ENCODE results near the gene AFP.

AFP gene

DNA sequence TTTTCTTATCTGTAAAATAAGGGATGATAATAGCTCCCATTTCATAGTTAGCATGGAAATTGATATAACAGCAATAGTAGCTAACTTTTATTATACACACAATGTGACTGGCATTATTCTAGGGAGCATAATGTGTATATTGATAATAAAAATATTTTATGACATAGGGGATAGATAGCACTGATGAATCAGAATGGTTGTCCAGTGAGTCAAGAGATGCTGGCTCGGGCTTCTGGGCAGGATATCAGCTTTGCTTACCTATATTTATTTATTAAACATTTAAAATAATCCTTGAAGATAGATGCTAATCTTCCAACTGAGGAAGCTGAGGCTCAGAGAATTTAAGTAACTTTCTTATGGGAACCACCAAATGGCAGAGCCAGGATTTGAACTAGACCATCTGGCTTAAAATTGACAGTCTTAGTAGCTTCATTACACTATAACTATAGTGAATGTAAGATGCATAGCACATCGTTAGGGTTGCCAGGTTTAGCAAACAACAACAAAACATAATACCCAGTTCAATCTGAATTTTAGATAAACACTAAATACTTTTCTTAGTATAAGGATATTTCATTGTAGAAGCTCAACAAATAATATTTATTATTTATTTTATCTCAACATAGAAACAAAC, 2.7 kb downstream of the AFP start:
- DNase-seq (ENCODE audit: low read depth in 2 of 2), result no peak

DNA sequence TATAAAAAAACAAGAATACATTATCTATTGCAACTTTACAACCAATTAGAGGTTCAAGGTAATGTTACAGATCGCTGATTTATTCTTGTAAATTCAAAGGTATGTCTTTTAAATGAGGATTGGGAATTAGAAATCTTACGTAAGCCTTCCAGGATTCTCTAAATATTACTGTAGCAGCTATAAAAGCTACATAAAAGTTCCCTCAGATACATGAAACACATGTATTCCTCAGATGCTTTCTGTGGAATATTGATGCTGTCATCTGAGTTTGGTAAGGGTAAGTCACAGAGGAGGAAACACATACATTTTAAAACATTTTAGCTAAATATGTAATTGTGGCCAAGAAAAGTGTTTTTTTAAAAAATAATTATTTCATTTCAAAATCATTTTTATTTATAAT, 3.4 kb downstream of the AFP start:
- DNase-seq (ENCODE audit: low read depth in 2 of 2), result no peak

DNA sequence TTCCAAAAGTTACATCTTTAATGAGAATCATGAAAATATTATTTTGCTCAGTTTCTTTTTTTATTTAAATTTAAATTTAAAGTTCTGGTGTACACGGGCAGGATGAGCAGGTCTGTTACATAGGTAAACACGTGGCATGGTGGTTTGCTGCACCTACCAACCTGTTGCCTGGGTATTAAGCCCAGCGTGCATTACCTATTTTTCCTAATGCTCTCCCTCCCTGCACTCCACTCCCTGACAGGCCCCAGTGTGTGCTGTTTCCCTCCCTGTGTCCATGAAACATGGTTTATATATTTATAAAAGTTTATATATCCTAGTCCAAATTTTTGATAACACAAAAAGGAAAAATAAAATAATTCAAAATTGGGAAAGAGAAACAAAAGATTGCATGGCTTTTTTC, 4.0 kb downstream of the AFP start:
- no peak for DNase-seq (ENCODE audit: low read depth in 2 of 2)

DNA sequence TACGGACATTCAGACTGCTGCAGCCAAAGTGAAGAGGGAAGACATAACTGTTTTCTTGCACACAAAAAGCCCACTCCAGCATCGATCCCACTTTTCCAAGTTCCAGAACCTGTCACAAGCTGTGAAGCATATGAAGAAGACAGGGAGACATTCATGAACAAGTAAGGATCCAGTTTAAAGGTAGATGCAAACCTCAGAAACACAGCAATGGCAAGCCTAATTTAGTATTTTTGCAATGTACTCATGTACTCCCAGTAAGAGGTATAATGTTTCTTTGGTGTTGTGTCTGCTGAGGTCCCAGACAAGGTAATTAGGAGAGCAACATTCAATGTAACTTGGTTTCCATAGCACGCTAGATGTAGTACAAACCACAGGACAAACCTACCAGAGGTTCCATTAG, 4.6 kb downstream of the AFP start:
- no peak for DNase-seq (ENCODE audit: low read depth in 2 of 2)

DNA sequence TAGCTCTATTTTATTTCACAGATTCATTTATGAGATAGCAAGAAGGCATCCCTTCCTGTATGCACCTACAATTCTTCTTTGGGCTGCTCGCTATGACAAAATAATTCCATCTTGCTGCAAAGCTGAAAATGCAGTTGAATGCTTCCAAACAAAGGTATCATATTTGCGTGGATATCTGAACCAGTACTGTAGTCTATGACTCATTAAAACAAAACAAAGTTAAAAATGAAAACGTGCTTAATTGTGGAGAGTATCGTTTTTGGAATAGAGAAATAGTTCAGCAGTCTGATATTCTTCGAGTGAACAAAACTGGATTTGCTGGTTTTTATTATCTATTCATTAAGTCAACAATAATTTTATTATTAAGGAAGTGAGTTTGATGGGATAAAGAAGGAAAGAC, 6.3 kb downstream of the AFP start:
- no peak for DNase-seq (ENCODE audit: low read depth in 2 of 2)

DNA sequence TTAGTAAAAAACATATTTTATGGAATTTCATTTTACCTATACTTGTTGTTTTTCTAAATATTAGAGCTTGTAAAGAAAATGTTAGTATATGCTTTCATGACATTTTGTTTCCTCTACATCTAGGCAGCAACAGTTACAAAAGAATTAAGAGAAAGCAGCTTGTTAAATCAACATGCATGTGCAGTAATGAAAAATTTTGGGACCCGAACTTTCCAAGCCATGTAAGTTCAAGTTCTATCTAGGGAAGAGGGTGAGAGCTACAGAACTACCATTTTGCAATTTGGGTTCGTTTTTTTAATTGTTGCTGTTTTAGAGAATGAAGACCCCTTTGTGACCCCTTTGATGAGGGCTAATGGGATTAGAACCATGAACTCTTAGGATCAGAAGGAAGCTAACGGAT, 7.2 kb downstream of the AFP start:
- DNase-seq (ENCODE audit: low read depth in 2 of 2), result no peak

DNA sequence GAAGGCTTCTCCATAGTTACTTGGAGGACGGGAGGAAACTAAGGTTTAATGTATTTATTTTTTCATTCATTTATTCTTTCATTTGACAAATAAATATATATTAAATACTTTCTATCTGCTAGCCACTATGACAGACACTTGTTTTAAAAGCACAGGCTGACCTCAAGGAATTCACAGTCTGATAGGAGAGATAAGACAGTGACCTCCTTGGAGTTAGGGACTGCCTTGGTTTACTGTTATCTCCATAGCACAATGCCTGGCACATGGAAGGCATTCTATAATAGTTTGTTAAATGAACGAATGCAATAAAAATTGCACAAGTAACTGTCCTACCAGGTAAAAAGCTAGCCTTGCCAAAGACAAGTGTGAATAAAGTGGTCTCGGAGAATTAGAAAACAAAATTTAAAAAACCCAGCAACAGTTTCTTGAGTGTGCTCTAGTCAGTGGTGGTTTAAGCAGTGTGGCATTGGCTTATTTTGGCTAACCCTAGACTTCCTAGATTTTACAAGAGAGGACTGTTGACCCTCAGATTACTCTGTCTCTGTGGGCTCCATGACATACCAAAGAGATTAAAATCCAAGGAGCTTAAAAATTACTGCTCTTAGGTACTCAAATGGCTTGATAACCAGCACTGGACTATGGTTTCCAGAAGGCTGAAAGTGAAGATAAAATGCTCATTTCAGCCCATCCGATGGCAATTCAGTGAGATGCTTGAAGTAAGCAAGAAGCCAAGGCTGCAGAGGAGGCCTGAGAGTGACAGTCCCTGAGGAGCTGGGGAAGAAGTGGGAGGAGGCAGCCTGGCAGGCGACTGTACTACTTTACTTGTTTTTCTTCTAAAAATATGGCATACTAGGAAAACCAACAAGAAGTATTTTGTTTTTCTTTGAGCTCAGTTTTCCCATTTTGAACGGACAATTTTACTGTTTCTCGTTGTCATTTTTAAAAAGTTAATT, 9.6 kb downstream of the AFP start:
- no peak for DNase-seq (ENCODE audit: low read depth in 2 of 2)

DNA sequence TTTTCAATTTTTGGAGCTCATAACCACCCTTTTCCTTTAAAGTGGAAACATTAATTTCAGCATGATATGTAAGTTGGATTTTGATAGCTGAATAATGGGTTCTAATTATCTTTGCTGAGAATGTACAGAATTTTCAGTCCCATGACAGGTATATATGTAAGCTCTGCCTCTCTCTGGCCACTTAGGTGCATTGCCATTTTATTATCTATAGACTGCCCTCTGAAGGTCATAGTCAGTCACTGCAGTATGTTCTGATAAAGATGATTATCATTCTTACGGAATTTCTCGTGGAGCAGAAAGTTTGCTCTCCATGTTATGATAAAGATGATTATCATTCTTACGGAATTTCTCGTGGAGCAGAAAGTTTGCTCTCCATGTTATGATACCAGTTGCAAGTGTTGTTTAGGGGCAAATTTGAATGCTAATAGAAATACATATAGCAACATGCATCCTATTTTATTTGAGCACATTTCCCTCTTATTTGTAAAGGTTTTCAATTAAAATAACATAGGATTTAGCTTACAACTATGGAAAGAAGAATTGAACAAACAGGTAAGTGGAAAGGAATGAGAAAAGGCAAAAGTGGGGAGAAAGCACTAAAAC, 10.4 kb downstream of the AFP start:
- DNase-seq (ENCODE audit: low read depth in 2 of 2), result no peak

DNA sequence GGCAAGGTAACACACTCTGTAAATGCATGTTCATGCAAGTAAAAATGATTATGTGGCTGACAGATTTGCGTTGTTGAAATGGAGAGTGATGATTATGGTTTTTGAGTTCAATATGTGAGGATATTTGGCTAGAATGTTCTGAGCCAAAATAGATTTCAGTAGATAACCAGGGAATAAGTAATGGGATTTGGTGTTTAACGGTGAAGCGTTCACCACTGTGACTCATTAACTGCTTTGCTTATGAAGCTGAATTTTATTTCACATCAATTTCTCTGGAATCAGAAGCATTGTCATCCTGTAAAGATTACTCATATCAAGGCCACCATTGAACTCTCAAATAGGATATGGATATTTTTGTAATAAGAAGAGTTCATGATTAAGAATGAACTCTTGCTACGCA, 11.7 kb downstream of the AFP start:
- DNase-seq (ENCODE audit: low read depth in 2 of 2), result no peak

DNA sequence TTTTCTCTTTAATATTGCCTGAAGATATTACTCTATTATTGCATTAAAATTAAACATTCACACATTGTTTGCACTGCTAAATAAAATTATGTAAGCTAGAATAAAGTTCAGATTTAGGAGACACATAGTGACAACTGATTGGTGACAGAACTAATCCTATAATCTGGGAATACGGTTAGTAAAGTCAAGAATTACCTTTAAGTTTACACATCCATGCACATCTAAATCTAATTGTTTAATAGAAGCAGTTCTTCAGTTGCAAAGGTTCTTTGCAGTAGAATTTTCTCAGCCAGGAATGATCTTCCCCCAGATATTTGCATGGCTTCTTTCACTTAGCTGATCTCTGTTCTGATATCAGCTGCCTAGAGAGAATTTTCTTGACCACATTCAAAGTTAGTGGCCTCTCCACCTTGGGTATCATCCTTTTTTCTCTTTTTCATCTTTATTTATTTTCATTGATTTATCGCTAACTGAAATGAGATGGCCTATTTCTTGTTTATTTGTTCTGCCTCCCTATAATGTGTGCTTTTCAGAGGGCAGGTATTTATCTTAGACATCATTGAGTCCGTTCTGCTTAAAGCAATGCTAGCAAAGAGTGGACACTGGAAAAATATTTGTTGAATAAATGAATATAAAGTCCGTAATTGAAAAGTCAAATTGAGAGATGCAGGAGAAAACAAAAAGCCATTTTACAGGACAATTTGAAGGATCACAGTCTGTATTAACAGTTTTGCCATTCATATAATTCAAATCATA, 12.6 kb downstream of the AFP start:
- no peak for DNase-seq (ENCODE audit: low read depth in 2 of 2)

DNA sequence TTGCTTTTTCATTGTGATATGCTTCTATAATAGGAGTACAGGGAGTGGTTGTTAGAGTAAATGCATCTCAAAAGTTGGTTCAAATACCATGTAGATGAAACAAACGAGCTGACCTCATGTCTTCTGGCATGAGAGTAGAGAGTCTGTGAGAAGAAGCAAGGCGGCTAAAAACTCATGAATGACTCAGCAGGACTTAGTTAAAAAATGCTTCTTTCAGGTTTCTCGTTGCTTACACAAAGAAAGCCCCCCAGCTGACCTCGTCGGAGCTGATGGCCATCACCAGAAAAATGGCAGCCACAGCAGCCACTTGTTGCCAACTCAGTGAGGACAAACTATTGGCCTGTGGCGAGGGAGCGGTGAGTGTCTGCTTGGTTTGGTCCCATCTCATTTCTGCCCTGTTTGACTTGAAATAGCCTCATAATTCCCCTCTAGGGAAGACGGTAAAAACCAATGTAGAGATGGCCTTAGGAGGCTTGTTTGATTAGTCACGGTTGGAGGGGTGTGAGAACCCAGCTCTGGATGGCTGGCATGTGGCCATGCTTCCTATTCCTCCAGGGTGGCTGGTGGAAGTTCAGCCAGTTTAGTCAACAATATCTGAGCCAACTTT, 14.5 kb downstream of the AFP start:
- DNase-seq (ENCODE audit: low read depth in 2 of 2), result no peak

DNA sequence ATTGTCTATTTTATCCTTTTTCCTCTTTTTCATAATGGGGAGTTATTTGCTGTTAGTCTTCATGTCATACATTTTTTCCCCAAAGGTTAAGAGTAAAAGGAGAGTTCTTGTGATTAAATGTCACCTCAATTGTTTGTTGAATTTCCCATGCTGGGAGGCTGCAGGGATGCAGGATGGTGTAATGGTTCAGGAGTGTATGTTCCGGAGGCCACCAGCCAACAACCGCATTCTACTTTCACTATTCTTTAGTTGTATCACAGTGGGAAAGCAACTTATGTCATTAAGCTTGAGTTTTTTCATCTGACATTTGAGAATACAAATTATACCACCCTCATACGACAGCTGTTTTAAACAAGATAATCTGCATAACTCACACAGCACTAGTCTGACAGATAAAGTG, 15.4 kb downstream of the AFP start:
- no peak for DNase-seq (ENCODE audit: low read depth in 2 of 2)

DNA sequence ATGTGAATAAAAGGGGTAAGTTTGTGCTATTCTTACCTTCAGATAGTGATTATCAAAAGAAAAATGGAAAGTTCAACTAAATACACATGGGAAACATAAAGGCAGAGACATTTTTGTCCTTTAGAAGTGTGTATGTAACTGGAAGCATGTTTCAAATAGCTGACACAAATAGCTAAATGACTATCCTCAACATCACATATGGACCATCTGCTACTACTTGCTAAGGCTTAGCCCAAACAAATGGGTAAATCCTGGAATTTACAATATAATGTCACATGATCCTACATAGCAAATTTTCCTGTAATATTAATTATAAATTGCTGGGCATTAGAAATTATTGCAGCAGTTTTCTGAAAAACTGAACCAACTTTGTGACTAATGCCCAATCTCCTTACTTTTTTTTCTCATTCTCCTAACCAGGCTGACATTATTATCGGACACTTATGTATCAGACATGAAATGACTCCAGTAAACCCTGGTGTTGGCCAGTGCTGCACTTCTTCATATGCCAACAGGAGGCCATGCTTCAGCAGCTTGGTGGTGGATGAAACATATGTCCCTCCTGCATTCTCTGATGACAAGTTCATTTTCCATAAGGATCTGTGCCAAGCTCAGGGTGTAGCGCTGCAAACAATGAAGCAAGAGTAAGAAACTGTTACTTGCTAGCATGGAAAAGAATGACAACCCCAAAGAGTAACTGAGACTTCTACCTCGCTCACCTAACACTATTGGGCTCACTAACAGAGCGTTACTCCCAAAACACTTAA, 16.1 kb downstream of the AFP start:
- DNase-seq (ENCODE audit: low read depth in 2 of 2), result no peak

DNA sequence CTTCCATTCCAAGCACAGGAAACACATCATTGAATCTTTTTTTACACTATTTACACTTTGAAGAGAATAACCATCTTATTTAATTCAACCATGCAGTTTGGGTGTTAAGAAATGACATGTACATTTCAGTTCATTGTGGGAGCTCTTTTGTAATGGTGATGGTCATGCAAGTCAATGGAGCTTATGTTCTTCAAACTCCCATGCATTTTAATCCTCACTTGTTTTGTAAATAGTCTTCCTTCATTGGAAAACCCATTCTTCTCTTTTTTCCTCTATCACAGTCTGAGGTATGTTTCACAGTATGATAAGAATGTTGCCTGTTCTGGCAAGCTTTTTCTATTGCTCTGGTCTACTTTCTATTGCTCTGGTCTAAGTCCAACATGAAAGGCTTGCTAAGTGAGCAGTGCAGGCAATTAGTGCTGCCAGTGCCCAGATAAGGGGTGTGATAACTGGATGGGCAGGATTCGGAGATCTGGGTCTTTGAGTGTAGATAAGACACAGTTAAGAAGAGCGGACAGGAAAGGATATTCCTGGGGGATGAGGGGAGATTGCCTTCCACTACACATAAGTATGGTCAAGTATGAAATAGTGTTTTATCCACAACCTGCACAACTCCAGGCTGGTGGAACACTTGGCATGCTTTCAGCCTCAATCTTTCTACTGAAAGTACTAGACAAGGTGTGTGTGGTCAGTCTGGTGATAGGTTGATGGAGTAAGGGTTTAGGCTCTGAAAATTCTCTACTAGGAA, 17.1 kb downstream of the AFP start:
- DNase-seq (ENCODE audit: low read depth in 2 of 2), result no peak

DNA sequence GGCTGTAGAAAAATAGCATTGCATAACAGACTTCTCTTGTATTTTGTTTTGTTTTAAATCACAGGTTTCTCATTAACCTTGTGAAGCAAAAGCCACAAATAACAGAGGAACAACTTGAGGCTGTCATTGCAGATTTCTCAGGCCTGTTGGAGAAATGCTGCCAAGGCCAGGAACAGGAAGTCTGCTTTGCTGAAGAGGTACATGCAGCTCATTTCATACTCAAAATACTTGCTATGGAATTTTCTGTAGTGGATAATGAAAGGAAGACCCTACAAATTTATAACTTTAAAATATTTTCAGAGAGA, 17.6 kb downstream of the AFP start:
- DNase-seq (ENCODE audit: low read depth in 2 of 2), result no peak

DNA sequence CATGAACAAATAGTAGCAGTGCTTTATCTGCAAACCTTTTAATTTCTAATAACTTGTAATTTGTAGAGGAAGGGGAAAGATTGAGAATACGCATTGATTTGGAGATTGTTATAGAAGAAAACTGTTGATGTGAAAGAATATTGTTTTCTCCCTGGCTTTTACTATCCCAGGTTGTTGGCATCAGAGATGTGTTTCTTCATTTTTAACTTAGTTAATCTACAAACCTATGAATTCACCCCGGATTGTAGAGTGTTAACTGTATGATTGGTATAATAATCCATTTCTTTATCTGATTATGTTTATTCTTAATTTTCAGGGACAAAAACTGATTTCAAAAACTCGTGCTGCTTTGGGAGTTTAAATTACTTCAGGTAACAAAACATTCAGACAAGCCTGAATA, 18.9 kb downstream of the AFP start:
- no peak for DNase-seq (ENCODE audit: low read depth in 2 of 2)

DNA sequence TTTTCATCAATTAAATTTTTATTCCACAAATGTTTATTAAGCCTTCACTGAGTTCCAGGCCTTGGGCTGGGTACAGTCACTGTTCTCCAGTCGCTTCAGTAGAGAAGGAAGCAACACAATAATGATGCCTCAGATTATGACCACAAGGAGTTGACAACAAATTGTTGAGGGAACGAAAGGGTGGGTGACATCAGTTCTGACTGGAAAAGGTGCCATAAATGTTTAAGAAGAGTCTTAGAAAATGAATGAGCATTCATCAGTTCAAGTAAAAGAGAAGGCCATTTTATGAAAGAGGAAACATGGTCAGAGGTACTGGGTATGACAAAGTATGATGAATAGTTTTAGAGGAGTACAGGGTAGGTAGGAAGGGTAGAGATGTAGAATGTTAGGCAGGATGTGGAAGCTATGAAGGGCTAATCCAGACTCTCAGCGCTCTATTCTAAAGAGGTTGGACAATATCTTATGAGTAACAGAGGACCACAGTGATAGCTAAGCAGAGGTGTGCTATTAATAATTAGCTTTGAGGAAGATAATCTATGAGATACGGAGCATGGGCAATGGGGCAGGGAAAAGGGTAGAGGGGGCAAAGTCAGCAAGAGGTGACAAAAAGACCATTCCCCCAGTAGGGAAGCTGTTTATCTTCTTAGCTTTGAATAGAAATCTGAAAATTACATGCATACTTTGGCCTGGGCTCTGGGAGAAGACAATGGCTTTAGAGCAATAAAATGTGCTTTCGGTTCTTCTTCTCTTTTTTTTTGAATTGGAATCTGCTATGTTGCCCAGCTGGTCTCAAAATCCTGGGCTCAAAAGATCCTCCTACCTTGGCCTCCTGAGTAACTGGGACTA, 20.4 kb downstream of the AFP start:
- DNase-seq (ENCODE audit: low read depth in 2 of 2), result no peak

DNA sequence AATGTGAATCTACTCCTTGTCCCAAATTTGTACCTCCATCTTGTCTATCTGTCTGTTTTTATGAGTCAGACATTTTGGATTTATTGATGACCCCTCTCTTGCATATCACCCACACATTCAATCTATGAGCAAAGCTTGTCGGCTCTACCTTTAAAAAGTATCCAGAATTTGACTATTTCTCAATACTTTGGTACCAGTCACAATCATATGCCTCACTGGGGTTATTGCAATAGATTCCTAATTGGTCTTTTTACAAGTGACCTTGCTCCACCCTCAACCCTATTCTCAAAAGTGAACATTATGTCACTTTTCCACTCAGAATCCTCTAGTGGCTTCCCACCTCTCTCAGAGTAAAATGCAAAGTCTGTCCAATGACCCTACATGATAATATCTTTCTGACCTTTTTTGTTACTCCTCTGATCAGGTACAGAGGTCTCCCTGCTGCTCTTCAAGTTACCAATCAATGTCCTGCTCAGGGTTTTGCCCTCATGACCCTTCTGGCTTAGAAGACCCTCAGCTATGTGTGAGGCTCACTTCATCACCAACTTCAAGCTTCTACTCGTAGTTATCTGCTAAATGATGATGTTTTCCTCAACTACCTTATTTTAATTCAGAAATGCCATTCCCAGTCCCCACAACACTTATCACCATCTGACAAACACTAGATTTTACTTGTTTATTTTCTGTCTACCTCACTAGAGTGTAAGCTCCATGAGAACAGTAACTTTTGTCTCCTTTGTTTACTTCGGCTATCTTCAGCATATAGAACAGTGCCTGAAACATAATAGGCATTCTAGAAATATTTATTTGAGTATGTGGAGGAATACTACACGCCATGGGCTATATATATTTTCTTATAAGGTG, 22.4 kb downstream of the AFP start:
- no peak for DNase-seq (ENCODE audit: low read depth in 2 of 2)

DNA sequence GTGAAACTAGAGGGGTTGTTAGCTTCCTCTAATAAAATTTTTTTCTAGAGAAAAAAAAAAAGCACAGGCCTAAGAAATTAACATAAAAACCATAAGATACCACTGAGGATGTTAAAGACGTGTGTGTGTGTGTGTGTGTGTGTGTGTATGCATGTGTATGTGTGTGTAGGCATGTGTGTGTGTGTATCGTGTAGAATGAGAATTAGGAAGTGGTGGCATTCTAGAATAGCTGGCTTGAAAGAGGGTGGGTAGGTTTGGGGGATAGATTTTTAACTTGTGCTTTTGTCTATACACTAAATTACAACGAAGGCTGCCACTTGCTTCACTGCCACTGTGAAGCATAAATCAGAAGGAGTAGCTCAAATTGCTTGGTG, 23.0 kb downstream of the AFP start:
- no peak for DNase-seq (ENCODE audit: low read depth in 2 of 2)
